H1 (cell line): ENCODE results near the gene MRPL1. TPM values are rescaled to one million over a fixed set of nuclear protein-coding genes. Genes with fewer than 3 reads are reported as not detected.

Experiments
- CTCF ChIA-PET: fragments of 300-600 bp; sonication (Branson Sonifier 250); formaldehyde crosslinking; loops from one replicate; lab custom pipeline; 2021; ENCODE audit not compliant: partially characterized antibody; lab: Charles Lee
- POLR2A ChIA-PET: fragments of 300-600 bp; sonication (Branson Sonifier 250); formaldehyde crosslinking; loops from one replicate; lab custom pipeline; 2021; ENCODE audit warnings: inconsistent platforms; ENCODE audit not compliant: partially characterized antibody; lab: Charles Lee
- DNase-seq, 2 experiments: peaks; one replicate each; pipeline versions ENCODE4 v3.0.0 to v3.0.0-alpha.2; 2010 to 2022; ENCODE audit warnings: low spot score in 2 of 2, low read depth in 1 of 2, mixed read lengths in 1 of 2
- FAIRE-seq: peaks from 2 replicates; lab custom pipeline; 2011; peaks lifted over from hg19 to GRCh38; lab: Jason Lieb, UNC
- H2AFZ ChIP-seq: 2 replicates; pipeline ENCODE4 v1.8.1; 2012; ENCODE audit warnings: low read length, inconsistent platforms
- H2AK5ac ChIP-seq: 2 replicates; pipeline ENCODE4 v1.6.1; 2013; ENCODE audit warnings: low read depth, low read length
- H2BK120ac ChIP-seq: replicated peaks from 2 replicates; pipeline ENCODE3; 2013; ENCODE audit warnings: low read depth, low read length, inconsistent platforms
- H2BK12ac ChIP-seq: 2 replicates; pipeline ENCODE4 v1.6.1; 2013; ENCODE audit warnings: low read depth, low read length
- H2BK15ac ChIP-seq: 2 replicates; pipeline ENCODE4 v1.6.1; 2013; ENCODE audit warnings: low read length
- H2BK20ac ChIP-seq: 2 replicates; pipeline ENCODE4 v1.6.1; 2013; ENCODE audit warnings: low read length
- H2BK5ac ChIP-seq: 2 replicates; pipeline ENCODE4 v1.6.1; 2013; ENCODE audit warnings: low read depth, low read length
- H3K14ac ChIP-seq: 2 replicates; pipeline ENCODE4 v1.6.1; 2013; ENCODE audit warnings: inconsistent platforms; ENCODE audit not compliant: insufficient read length
- H3K18ac ChIP-seq: 2 replicates; pipeline ENCODE4 v1.6.1; 2013; ENCODE audit warnings: low read length; ENCODE audit errors: extremely low read depth
- H3K23ac ChIP-seq: 2 replicates; pipeline ENCODE4 v1.6.1; 2013; ENCODE audit warnings: inconsistent platforms; ENCODE audit not compliant: insufficient read length
- H3K23me2 ChIP-seq: 2 replicates; pipeline ENCODE4 v1.6.1; 2013; ENCODE audit warnings: low read depth, low read length
- H3K27ac ChIP-seq: 2 replicates; pipeline ENCODE4 v1.6.1; 2011; ENCODE audit warnings: low read depth, low read length, inconsistent platforms
- H3K27me3 ChIP-seq, 4 experiments: replicated peaks in 1 of 4; 1 replicate in 1 of 4; 2 replicates in 3 of 4; pipeline versions ENCODE4 v1.6.1 to v1.8.1; 2011 to 2013; ENCODE audit warnings: low read length in 3 of 4, mild to moderate bottlenecking in 3 of 4, inconsistent platforms in 2 of 4, mixed read lengths in 2 of 4, moderate library complexity in 1 of 4; ENCODE audit not compliant: control insufficient read depth in 3 of 4, insufficient read depth in 3 of 4; ENCODE audit errors: extremely low read depth in 1 of 4
- H3K36me3 ChIP-seq, 4 experiments: 2 replicates each; pipeline versions ENCODE4 v1.6.1 to v1.8.1; 2011 to 2013; ENCODE audit warnings: mild to moderate bottlenecking in 4 of 4, low read length in 3 of 4, moderate library complexity in 2 of 4, control low read depth in 1 of 4, inconsistent platforms in 1 of 4; ENCODE audit not compliant: insufficient read depth in 4 of 4, control insufficient read depth in 2 of 4
- H3K4ac ChIP-seq: replicated peaks from 2 replicates; pipeline ENCODE3; 2013; ENCODE audit warnings: low read length, low read depth, mixed read lengths, inconsistent platforms; ENCODE audit not compliant: insufficient read length
- H3K4me1 ChIP-seq, 4 experiments: replicated peaks in 1 of 4; 1 replicate in 1 of 4; 2 replicates in 3 of 4; pipeline versions ENCODE4 v1.6.1 to v1.8.1; 2011 to 2013; ENCODE audit warnings: low read length in 3 of 4, inconsistent platforms in 2 of 4, mixed read lengths in 1 of 4; ENCODE audit not compliant: insufficient read depth in 4 of 4, control insufficient read depth in 3 of 4
- H3K4me2 ChIP-seq, 2 experiments: 2 replicates each; pipeline versions ENCODE4 v1.6.1 to v1.8.1; 2011 to 2013; ENCODE audit warnings: low read depth in 2 of 2, low read length in 2 of 2, control low read depth in 1 of 2, inconsistent platforms in 1 of 2, mild to moderate bottlenecking in 1 of 2; ENCODE audit not compliant: insufficient read depth in 1 of 2
- H3K4me3 ChIP-seq, 4 experiments: fragments of 200-600, 300-600 bp in 1 of 4; sonication (generic), shearing (Covaris generic), sonication (Bioruptor Twin) in 1 of 4; 2 replicates each; pipeline versions ENCODE4 v1.5.1 to v1.8.1; 2011 to 2016; ENCODE audit warnings: low read length in 4 of 4, low read depth in 3 of 4, control low read depth in 2 of 4, inconsistent platforms in 2 of 4, mild to moderate bottlenecking in 2 of 4, mixed read lengths in 1 of 4, moderate library complexity in 1 of 4; ENCODE audit not compliant: insufficient read depth in 2 of 4; ENCODE audit errors: extremely low read depth in 1 of 4
- H3K56ac ChIP-seq: replicated peaks from 2 replicates; pipeline ENCODE3; 2013; ENCODE audit warnings: low read depth, mild to moderate bottlenecking, mixed read lengths, low read length, inconsistent platforms; ENCODE audit not compliant: insufficient read length
- H3K79me1 ChIP-seq: 2 replicates; pipeline ENCODE4 v1.6.1; 2013; ENCODE audit warnings: low read depth, low read length, control low read depth
- H3K79me2 ChIP-seq, 2 experiments: 2 replicates each; pipeline versions ENCODE4 v1.6.1 to v1.8.1; 2012 to 2013; ENCODE audit warnings: low read length in 2 of 2, mild to moderate bottlenecking in 2 of 2, inconsistent platforms in 1 of 2; ENCODE audit not compliant: insufficient read depth in 2 of 2, control insufficient read depth in 1 of 2
- H3K9ac ChIP-seq, 4 experiments: replicated peaks in 1 of 4; 1 replicate in 1 of 4; 2 replicates in 3 of 4; pipeline versions ENCODE4 v1.6.1 to v1.8.1; 2011 to 2013; ENCODE audit warnings: low read depth in 3 of 4, low read length in 3 of 4, control low read depth in 2 of 4, mild to moderate bottlenecking in 2 of 4, moderate library complexity in 2 of 4, inconsistent platforms in 1 of 4; ENCODE audit errors: extremely low read depth in 1 of 4
- H3K9me3 ChIP-seq, 2 experiments: 2 replicates each; pipeline versions ENCODE4 v1.6.1 to v1.8.1; 2012 to 2013; ENCODE audit warnings: mild to moderate bottlenecking in 2 of 2, moderate library complexity in 2 of 2, control low read depth in 1 of 2, inconsistent platforms in 1 of 2, low read depth in 1 of 2, low read length in 1 of 2, mixed read lengths in 1 of 2; ENCODE audit not compliant: insufficient read depth in 2 of 2
- H4K20me1 ChIP-seq, 2 experiments: replicated peaks in 1 of 2; 2 replicates each; pipeline versions ENCODE3 to v1.8.1; 2011 to 2013; ENCODE audit warnings: inconsistent platforms in 2 of 2, low read length in 2 of 2, mild to moderate bottlenecking in 1 of 2; ENCODE audit not compliant: insufficient read depth in 2 of 2, control insufficient read depth in 1 of 2
- H4K5ac ChIP-seq: 2 replicates; pipeline ENCODE4 v1.6.1; 2013; ENCODE audit warnings: low read length, low read depth, mixed read lengths, inconsistent platforms; ENCODE audit not compliant: insufficient read length
- H4K8ac ChIP-seq: 2 replicates; pipeline ENCODE4 v1.8.0; 2013; ENCODE audit warnings: mild to moderate bottlenecking, moderate library complexity, low read length, inconsistent platforms; ENCODE audit not compliant: insufficient read depth; ENCODE audit errors: extremely low read depth
- H4K91ac ChIP-seq: replicated peaks from 2 replicates; pipeline ENCODE3; 2013; ENCODE audit warnings: low read length, mixed read lengths, inconsistent platforms; ENCODE audit not compliant: insufficient read length
- CEBPB ChIP-seq: IDR thresholded peaks from 2 replicates; pipeline ENCODE4 v1.6.1; 2012; ENCODE audit warnings: low read depth, low read length
- EP300 ChIP-seq, 2 experiments: IDR thresholded peaks; 1 replicate in 1 of 2; 2 replicates in 1 of 2; pipeline ENCODE4 v1.6.1; 2011 to 2012; ENCODE audit warnings: low read depth in 2 of 2, low read length in 2 of 2, mild to moderate bottlenecking in 2 of 2, borderline replicate concordance in 1 of 2, inconsistent platforms in 1 of 2, moderate library complexity in 1 of 2
- SP2 ChIP-seq: IDR thresholded peaks from 2 replicates; pipeline ENCODE4 v1.6.1; 2012; ENCODE audit warnings: mild to moderate bottlenecking, low read length, inconsistent platforms
- WGBS, 2 experiments: shearing (Covaris generic) in 1 of 2; methylation state at CpG; one replicate each; pipeline versions ENCODE4 v1.1.6 to v1.1.7; 2013 to 2015; ENCODE audit warnings: low lambda C conversion rate in 2 of 2, mixed read lengths in 2 of 2, inconsistent platforms in 1 of 2, low coverage in 1 of 2, missing lambda C conversion rate in 1 of 2; ENCODE audit not compliant: insufficient replicate concordance in 2 of 2, insufficient coverage in 1 of 2, insufficient read length in 1 of 2; ENCODE audit errors: extremely low coverage in 1 of 2, missing lambda C conversion rate in 1 of 2; 5-methylcytosine and 5-hydroxymethylcytosine counted together
- polyA plus RNA-seq, 7 experiments: library from polyadenylated mRNA; depleted of rRNA in 3 of 7; stranded (reverse) in 5 of 7; unstranded in 2 of 7; fragments of >200 nt in 5 of 7; fragments of 200-250 nt in 2 of 7; gene quantifications; 1 replicate in 5 of 7; 2 replicates in 1 of 7; 4 replicates in 1 of 7; pipeline versions ENCODE4 v1.2.1 to v1.2.3, GENCODE V29; 2011 to 2013; ENCODE audit warnings: missing spikeins in 2 of 7, mixed read lengths in 2 of 7
- total RNA-seq: library from RNA; stranded (reverse); fragmentation: NEBNext Ultra II Directional; extraction: Animal tissue kit (Norgen Biotek cat#: 25700); gene quantifications from 2 replicates; pipeline ENCODE4 v1.2.1, GENCODE V29; 2021

The MRPL1 gene
- total and polyA plus RNA-seq, 2 of the 8 experiments (the other 6 are each of a cell fraction or from before 2014, with no cell fraction given) = 9.6 to 37.0 TPM

DNA sequence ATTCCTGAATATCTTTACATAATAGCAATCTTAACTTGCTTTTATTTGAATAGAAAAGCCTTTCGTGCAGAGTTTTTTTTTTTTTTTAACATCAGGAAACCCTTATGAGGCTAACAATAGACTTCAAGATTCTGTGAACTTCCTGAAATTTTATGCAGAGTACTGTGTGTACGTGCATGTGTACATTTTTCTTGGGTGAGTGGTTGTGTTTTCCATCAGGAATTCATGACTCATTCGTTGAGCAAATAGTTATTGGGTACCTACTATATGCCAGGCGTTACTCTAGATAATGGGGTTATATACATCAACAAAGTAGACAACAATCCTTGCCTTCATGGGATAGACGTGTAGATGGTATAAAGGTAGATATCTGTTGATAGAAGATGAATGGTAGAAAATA, 59.1 kb downstream of the MRPL1 start:
- Histone ChIP-seq H3K4ac (no peak overlapping the region), H2AFZ (no peak overlapping the region), H4K20me1 (no peaks in the 10 kb centered on the region), H3K4me2 (no peak overlapping the region), H4K5ac (no peak overlapping the region), H2BK12ac (no peak overlapping the region), H3K4me1 (peaks cover 0 to 3% (median 0%) of the 10 kb centered on the region in 4 experiments; a peak in 1 of 7 replicates), H4K8ac (no peak overlapping the region), H3K9me3 (no peaks in the 10 kb centered on the region; a peak in 1 of 4 replicates), H2BK20ac (no peak overlapping the region), H3K23me2 (no peaks in the 10 kb centered on the region; the same call in 1 of the 2 replicates), H2BK5ac (no peak overlapping the region), H3K36me3 (no peaks in the 10 kb centered on the region), H2BK120ac (no peak overlapping the region), H3K18ac (no peak overlapping the region), H3K23ac (no peak overlapping the region), H3K4me3 (no peak overlapping the region), H3K9ac (no peak overlapping the region), H3K27me3 (no peaks in the 10 kb centered on the region), H4K91ac (no peak overlapping the region), H3K79me2 (no peaks in the 10 kb centered on the region), H3K79me1 (no peaks in the 10 kb centered on the region), H3K27ac (no peak overlapping the region), H2BK15ac (no peak overlapping the region), H3K56ac (no peak overlapping the region), H2AK5ac (no peak overlapping the region), H3K14ac (no peak overlapping the region)
- DNase-seq (no peak), FAIRE-seq (no peak)
- CTCF ChIA-PET = interaction anchor here (0.6 kb wide), 2 partner anchors 13 to 775 kb away, joined by 3 read pairs; no protein-coding TSS in a partner anchor
- WGBS, 2 experiments = 90 to 100% methylated on average over 1 to 5 of the region's 5 CpGs
- POLR2A ChIA-PET = no interaction called here
- TF ChIP-seq SP2 (no peak), EP300 (IDR thresholded peaks at IDR 0.05; ENCODE audit: borderline replicate concordance in 1 of 2, low read depth in 2 of 2, low read length in 2 of 2) (no peak), CEBPB (no peak)
